ENCODE results near the gene PRM2.

DNA sequence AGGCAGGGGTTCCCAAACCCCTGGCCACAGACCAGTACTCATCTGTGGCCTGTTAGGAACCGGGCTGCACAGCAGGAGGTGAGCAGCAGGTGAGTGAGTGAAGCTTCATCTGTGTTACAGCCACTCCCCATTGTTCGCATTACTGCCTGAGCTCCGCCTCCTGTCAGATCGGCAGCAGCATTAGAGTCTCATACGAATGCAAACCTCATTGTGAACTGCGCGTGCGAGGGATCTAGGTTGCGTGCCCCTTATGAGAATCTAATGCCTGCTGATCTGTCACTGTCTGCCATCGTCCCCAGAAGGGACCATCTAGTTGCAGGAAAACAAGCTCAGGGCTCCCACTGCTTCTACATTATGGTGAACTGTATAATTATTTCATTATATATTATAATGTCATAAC lies 43.9 kb upstream of the PRM2 start:
- TF ChIP-seq, protein P1, sequence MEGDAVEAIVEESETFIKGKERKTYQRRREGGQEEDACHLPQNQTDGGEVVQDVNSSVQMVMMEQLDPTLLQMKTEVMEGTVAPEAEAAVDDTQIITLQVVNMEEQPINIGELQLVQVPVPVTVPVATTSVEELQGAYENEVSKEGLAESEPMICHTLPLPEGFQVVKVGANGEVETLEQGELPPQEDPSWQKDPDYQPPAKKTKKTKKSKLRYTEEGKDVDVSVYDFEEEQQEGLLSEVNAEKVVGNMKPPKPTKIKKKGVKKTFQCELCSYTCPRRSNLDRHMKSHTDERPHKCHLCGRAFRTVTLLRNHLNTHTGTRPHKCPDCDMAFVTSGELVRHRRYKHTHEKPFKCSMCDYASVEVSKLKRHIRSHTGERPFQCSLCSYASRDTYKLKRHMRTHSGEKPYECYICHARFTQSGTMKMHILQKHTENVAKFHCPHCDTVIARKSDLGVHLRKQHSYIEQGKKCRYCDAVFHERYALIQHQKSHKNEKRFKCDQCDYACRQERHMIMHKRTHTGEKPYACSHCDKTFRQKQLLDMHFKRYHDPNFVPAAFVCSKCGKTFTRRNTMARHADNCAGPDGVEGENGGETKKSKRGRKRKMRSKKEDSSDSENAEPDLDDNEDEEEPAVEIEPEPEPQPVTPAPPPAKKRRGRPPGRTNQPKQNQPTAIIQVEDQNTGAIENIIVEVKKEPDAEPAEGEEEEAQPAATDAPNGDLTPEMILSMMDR (conservative IDR thresholded peaks at IDR 0.05; ENCODE audit: low read depth in 2 of 2) = no peak
- no peak for TF ChIP-seq EZH2 (IDR thresholded peaks at IDR 0.05; ENCODE audit: low read depth, unreplicated experiment)
